ENCODE measurements around the gene PARD3B.

PARD3B gene

DNA sequence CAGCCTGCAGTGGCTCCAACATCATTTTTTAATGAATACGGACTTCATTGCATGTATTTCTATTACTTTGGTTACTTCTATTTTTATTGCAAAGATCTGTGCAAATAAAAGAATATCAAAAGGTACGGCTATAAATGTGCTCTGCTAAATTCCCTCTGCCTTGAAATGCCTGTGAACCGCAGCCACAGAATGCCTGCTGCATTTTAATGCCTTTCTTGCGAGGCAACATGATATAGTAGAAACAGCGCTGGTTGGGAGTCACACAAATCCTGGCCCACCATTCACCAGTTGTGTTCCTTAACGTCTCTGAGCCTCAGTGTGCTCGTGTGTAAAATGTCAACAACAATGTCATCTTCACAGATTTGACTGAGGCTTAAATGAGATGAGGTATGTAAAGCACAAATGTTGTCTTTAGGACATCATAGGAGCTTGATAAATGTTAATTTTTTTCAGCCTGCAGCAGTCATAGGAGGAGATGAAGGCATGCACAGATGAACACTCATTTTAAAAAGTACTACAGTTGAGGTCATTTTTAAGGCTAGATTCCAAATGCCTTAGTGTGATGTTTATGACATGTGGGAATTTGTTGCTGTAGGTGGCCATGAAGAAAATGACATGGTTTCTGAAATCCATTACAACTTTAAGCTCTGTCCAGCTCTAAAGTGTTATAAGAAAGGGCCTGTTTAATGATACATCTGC, 949.4 kb downstream of the PARD3B start:
- DNase-seq: no peak

DNA sequence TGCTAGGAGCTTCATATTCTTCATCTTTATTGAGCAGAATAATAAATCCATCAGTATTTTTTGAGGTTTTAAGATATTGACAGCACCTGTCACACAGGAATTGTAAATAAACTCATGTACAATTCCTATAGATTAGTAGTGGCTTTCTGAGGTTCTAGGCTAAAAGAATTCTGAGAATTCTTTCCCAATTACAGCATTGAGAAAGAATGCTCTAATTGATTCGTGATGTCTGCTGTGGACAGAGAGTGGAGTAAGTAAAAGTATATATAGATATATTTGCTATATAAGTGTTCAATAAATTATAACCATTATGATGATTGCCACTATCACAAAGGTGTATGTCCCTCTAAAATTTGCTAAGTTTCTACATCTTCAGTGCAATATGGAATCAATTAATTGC, 950.5 kb downstream of the PARD3B start:
- DNase-seq: no peak

DNA sequence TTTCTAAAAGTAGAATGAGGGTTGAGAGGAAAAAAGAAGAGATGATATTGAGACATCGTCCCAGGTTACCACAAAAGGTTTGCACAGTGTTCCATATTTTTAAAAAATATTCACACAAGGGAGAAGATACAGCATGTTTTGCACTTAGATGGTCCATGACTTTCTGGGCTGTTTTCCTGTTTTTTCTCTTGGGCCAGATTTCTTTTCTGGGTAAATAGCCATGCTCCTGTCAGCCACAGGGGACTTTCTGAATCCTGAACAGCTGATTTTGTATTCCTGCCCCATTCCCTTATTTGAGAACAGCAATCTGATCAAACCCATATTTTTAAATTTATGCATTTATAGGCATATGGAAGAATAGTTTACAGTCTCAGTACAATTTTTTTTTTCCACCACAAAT, 951.1 kb downstream of the PARD3B start:
- no peak for DNase-seq

DNA sequence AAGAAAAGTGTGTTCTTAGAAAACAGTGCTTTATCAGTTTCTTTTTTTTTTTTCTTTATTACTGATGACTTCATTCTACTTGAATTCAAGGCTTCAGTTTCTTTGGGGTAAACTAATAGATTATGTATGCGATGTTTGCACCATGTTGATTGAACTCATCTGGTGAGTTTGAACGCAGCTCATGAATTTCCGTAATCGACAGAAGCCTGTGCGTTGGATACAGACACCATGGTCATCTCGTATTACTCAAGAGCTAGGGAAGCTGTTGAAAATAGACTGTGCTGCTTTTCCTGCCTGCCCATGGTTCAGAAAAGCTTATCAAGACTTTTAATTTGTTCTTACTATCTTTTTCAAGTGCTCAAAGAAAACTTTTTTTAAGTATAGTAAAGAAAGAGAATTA, 951.5 kb downstream of the PARD3B start:
- no peak for DNase-seq

DNA sequence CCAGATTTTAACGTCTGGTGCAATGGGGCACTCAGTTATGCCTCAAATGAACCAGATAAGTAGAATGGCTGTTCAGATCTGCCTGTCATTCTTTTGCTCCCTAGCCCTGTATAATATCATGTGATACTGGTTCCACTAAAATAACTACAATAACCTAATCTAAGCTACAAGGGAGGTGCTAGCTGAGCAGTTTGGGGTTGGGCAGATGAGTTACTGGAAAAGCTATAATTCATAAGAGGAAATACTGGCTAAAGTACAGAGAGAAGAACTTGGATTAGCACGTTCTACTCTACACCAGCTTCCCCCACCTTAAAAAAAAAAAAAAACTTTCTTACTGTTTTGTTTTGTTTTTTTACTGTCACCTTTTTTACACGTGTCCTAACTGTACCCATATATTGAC, 953.7 kb downstream of the PARD3B start:
- no peak for DNase-seq

DNA sequence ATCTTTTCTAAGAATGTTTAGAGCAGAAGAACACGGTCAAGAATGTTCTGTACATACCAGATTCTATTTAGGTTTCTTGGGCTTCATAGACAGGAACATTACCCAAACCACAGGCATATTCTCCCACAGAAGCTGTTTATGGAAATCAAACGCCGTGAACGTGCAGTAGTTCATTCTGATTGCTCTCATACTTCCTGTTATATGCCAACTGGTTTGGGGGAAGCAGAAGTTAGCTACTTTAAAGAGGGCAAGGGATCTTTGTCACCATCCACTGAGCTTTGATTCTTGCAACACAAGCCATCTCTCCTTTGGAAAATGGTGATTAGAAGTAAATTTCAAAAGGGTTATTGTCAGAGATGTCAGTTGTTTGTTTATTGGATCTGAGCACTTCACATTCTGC, 954.8 kb downstream of the PARD3B start:
- no peak for DNase-seq

DNA sequence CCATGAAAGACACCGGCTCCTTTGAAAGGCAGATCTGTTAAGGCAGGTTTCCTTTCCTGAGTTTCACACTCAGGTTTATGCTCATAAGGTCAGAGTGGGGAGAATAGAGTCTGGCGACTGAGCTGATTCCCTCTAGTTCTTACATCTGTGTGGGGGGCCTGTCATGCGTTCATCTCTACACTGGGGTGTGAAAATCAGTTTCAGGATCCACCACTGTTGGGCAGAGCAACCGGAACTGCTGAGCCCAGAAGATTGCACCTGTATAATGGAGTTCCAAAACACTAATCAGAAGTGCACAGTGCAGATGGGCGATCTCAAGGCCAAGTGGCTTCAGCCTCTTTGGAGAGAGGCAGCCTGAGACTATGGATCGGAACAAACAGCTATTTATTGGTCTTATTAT, 955.7 kb downstream of the PARD3B start:
- DNase-seq: no peak

DNA sequence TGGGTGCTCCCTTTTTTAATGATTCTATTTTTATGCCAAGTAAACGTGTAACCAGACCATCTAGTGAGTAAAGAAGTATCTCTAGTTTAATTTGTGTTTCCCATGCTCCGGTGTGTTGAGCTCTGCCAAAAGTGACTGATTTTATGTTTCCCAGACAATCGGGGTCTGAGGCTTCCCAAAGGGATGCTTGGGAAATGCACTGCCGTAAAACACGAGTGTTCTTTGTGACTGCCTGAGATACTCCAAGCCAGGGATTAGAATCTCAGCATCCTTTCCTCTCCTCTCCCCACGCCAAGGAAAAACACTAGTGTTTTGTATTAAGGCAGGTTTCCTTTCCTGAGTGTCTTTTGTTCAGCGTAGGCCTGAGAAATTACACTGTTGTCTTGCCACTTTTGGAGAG, 956.6 kb downstream of the PARD3B start:
- DNase-seq: no peak

DNA sequence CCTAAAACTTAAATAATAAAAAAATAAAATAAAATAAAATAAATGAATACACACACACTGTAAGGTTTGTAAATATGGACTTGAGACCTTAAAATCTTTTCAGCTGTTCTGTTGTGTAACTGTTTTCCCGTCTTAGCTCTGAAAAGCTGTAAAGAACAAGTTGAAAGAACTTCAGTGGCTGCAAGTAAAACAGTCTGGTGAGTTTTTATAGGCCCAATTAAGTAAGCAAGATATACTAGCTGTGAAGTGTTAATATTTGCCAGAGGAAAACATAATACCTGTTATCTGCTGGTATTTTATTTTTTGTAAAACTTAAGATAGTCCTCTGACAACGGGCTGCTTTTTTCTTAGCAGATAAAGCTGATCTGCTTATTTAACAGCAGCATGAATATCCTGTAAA, 960.1 kb downstream of the PARD3B start:
- DNase-seq: no peak

DNA sequence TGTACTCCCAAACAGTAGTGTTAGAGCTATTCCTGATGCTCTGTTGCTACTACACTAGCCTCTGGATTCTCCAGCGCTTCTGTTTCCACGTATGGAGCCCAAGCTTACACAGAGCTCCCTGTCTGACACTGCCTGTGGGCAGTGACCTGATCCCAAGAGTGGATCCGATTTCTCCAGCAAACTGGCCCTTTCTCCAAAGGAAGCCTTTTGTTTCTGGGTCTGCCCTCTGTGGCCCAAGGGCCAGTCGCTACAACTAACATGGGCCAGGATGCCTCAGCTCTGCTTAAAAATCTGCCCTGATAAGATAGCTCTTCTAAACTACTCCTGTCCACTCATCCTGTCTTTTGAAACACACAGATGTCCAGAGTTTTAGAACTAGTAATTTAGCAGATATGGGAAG, 964.4 kb downstream of the PARD3B start:
- no peak for DNase-seq

DNA sequence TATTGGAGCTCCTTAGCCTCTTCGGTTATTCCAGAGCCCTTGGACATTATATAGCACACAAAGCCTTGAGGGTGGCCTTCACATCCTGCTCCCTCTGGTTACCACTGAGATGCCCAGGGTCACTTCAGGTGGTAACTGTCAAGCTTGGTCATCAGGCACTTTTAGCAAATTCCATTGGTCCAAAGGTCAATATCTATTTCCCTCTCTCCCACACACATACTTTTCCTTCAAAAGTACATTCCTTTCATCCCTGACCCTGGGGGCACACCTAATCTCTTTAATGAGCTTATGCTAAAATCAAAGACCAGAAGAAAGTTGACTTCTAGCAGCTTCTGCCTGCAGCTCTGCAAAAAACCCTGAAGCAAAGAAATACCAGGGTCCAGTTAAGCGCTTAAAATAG, 965.1 kb downstream of the PARD3B start:
- DNase-seq: no peak

DNA sequence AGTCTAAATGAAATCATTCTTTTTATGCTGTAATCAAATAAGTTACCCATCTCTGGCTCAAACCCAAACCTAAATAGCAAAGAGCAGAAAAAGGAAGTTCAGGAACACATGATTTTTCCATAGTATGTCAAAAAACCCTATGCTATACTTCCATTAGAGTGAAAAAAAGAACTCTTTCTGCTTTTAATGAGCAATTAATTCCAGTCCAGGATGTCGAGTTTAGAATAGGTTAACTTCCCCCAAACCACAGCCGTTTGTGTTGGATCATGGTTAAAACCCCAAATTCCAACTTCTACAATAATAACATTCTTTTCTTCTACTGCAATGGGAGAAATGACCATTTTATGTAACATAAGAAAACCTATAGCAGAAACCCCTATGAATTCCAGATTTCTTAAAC, 965.9 kb downstream of the PARD3B start:
- no peak for DNase-seq

DNA sequence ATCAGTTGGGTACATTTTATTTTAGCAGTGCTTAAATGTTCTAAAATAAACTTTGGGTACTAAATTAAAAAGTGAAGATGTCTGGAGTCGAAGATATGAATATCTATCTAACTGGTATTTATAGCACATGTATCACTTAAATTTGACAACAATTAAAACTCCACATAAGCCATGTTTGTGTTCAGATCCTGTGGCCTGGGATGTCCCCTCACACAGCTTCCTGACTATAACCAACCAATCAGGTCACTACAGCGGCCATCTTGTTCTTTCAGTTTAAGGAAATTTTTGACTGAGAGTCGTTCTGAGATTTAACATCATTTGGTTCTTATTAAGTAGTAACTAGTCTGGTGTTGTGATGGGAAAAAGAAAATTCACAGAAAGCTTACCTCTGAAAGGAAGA, 966.4 kb downstream of the PARD3B start:
- DNase-seq: no peak

DNA sequence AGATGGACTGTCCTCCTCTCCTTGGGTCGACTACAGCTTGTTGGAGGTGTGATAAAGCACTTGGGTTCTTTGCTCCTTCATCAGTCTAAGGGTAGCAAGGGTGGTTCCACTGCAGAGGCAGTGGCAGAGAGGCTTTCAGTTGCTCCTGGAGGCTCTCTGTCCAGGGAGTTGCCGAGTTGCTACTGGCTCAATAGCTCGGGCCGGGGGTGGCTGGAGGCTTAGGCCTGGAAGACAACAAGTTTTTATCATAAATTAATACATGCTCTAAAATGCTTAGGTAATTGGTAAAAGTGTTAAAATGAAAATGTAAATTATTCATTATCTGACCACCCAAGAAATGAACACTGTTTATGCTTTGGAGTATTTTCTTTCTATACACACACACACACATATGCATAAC, 975.0 kb downstream of the PARD3B start:
- no peak for DNase-seq

DNA sequence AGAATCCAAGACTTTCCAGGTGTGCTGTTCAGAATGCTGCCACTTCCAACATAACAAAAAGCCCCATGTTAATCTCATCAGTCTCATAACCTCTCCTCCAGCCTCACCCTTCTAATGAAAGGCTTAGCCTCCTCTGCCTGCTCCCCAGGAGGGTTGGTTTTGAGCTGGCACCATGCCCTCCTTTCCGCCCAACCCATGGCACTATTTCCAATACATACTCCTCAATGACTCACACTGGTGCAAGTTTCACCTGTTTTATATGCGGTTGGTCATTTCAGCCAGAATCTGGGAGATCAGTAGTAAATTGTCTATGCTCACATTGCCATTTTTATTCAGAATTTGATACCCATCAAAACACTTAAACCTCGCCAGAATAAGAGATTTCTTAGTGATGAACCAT, 979.4 kb downstream of the PARD3B start:
- DNase-seq: no peak

DNA sequence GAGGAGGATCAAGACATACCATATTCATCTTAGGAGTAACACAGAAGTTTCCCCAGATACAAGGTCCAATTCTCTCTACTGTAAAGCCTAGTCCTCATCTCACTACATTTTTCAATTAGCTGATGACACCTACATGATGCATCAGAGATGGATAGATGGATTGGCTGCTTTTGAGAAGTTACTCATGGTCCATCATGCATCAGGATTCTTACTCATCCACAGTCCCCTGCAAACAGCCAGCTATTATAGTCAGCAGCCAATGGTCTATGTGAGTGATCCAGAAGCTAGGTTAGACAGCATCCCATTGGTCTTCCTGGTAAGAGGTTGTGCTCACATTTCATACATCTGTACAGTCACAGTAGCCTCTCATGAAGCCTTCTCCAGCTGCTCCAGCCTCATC, 982.5 kb downstream of the PARD3B start:
- DNase-seq: no peak

DNA sequence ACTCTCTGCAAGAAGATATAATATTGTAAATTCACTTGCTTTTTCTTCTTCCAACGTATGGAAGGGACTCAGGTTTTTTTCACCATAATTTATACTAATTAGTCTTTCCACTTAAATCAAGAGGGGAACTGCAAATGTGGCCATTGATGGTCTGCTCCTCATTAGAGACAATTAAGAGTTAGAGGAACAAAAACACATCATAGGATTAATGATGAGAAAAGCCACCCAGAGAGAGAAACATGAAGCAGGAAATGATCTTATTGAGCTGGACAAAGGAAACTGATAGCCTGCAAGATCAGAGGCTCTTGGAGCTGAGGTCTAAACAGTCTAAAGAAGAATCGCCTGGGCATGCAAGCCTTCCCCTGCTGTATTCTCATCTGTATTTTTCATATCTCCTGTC, 985.8 kb downstream of the PARD3B start:
- no peak for DNase-seq

DNA sequence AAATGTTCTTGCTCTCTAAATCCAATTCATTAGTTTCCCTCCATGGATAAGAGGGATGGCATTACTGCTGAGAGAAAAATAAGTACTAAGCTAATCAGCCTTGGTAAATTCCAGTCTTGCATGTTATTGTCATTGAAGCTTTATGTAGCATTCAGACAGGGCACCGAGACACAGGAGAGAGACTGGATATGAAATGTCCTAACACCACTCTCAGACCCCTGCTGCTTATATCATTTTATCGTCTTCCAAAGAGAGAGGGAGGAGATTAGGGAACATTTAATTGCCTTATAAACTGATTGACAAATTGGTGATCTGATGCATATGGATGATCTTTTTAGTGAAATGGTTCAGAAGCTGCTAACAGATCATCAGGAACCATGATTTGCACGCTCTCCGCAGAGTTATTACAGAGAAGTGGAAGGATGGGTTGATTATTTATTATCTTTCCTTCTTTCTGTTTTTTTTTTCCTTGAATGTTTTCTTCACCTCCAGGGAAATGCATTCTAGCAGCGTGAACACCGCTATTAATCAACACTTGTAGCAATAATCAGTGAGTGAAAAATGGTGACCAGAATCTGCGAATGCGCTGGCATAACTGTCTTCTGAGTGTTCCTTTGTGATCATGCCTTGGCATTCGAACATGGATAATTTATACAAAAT, 986.3 kb downstream of the PARD3B start:
- no peak for DNase-seq

DNA sequence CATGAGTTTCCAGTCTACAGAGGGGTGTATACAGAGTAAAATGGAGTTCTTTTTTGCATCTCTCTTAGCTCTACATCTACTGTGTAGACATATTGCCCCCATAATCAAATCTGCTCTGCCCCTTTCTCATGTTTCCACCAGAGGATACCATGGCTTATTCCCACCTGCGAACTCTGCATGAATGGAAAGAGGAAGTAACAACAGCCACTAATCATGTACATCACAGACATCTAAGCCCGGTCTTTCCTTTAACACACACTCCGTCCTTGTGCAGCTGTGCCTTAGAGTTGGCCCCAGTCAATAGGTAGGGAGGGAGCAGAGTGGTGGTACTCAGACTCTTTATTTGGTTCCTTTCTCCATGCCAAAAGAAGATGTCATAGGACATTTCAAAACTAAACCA, 989.7 kb downstream of the PARD3B start:
- no peak for DNase-seq

DNA sequence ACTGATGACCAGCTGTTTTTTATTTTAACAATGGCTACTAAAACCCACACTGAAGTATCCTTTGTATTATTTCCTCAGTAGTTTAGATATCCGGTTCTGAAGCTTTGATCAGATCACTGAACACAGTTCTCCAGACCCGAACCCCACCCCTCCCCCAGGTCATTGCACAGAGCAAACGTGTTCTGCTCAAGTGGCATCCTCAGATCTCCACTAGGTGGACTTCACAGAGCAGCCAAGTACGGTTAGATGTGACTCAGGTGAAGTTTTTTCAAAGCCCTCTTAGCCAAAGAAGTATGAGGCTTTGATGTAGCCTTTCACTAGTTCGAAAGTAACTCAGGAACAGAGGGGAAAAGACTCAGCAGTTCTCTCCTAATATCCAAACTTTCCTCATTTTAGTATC, 994.3 kb downstream of the PARD3B start:
- DNase-seq: no peak

DNA sequence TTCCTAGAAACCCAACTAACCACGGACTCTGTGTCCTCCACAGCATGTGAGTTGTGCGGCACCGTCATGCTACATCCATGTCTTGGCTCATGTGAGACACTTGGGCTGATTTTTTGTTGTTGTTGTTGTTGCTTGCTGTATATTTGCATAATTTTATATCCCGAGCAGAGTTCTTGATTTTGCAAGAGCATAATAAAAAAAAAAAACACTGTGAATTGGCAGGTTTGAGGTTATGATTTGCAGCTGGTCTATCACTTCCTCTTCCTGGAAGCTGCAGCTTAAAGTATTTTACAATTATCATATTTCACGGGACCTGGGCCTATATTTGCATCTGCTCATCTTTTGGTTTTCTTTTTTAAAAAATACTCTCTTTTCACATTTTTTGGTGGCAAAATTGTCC, 994.8 kb downstream of the PARD3B start:
- no peak for DNase-seq

DNA sequence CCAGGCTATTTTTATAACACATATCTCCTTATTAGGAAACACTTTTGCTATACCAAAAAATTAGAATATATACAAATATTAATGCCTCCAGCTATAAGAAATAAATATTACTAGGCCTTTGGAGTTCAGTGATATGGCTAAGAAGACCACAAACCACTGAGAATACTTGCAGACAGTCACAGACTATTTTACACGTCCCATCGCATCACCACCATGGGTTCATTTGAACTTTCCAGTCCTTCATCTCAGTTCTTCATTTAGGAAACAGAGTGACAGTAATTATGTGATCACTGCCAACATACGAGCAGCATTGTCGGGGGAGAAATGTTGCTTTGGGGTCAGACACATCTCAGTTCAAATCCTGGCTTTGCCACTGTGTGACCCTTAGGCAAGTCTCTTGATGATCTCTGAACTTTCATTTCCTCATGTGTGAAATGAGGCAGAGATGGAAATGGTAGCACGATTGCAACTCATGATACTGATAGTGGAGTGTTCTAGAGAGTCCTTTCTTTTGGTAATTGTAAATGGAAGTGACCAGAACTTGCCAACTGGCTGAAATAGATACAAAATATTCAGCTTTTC, 998.1 kb downstream of the PARD3B start:
- no peak for DNase-seq

DNA sequence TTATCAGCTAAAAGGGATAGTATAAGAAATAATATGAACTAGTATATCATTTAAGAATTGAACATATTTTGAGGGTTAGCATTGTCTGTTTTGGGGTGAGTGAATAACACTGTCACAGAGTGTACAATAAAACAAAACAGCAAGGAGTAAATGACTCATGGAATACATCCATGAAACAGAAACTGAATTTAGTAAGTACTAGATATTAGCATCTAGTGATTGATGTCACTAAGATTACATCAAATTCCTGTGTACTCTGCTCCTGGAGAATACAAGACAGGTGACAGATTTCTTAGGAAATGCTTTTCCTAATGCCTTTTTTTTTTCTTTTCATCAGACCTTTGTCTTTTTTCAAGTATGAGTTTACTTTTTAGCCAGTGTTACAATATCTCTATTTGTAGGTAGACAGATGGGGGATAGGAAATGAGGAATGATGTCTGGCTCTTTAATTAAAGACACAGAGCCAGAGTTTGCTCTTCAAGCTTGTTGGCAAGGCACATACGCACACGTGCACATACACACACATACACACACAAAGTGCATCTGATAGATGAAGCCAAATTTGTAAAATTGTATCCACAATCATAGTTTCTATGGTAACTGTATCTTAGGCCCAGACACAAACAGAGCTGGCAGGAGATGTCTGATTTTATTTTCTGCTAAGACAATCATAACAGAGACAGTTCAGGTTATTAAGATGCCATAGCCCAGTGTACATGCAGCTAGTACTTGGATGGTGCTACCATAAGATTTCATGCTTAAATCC, 998.8 kb downstream of the PARD3B start:
- DNase-seq: no peak
